Measurements from ENCODE around the gene C2orf66.

The C2orf66 gene

GRCh38 chr2:196809260-196809659 lies at the start of gene C2orf66:
Gene C2orf66 (minus strand): TSS chr2:196809355. CDS start chr2:196809336, 19 bp downstream.
- no peak for DNase-seq

- DNase-seq = no peak
These were observed 45.5 kb upstream of the C2orf66 start for GRCh38 chr2:196854629-196855028.

- DNase-seq = no peak
These were observed 44.3 kb upstream of the C2orf66 start for GRCh38 chr2:196853301-196854087.

GRCh38 chr2:196851088-196851487 lies 41.9 kb upstream of the C2orf66 start:
- no peak for DNase-seq

- DNase-seq = no peak
These were observed 40.7 kb upstream of the C2orf66 start for GRCh38 chr2:196849895-196850294.

GRCh38 chr2:196846295-196846694 lies 37.1 kb upstream of the C2orf66 start:
- DNase-seq = no peak

- no peak for DNase-seq
These were observed 36.2 kb upstream of the C2orf66 start for GRCh38 chr2:196845371-196845770.

- no peak for DNase-seq
These were observed 31.0 kb upstream of the C2orf66 start for GRCh38 chr2:196840171-196840570.

- DNase-seq = no peak
These were observed 30.4 kb upstream of the C2orf66 start for GRCh38 chr2:196839574-196839973.

GRCh38 chr2:196836440-196836839 lies 27.3 kb upstream of the C2orf66 start:
- no peak for DNase-seq

- DNase-seq = no peak
These were observed 21.5 kb upstream of the C2orf66 start for GRCh38 chr2:196830701-196831100.

GRCh38 chr2:196827356-196827755 lies 18.2 kb upstream of the C2orf66 start:
- no peak for DNase-seq

GRCh38 chr2:196823750-196824522 lies 14.8 kb upstream of the C2orf66 start:
- no peak for DNase-seq

- DNase-seq = no peak
These were observed 12.0 kb upstream of the C2orf66 start for GRCh38 chr2:196821195-196821594.

- no peak for DNase-seq
These were observed 981 bp downstream of the C2orf66 start for GRCh38 chr2:196808083-196808665.

- no peak for DNase-seq
These were observed 4.8 kb downstream of the C2orf66 start for GRCh38 chr2:196804381-196804780.

- DNase-seq = no peak
These were observed 6.8 kb downstream of the C2orf66 start for GRCh38 chr2:196802401-196802800.

GRCh38 chr2:196801674-196802261 lies 7.4 kb downstream of the C2orf66 start:
- no peak for DNase-seq

GRCh38 chr2:196798980-196799379 lies 10.2 kb downstream of the C2orf66 start:
- DNase-seq = no peak

GRCh38 chr2:196792865-196793264 lies 16.3 kb downstream of the C2orf66 start:
- no peak for DNase-seq

- DNase-seq = no peak
These were observed 25.6 kb downstream of the C2orf66 start for GRCh38 chr2:196783431-196784094.

- DNase-seq = no peak
These were observed 42.1 kb downstream of the C2orf66 start for GRCh38 chr2:196767101-196767500.

GRCh38 chr2:196759378-196759706 lies 49.8 kb downstream of the C2orf66 start:
- no peak for DNase-seq
